COR-L47 (cell line): ENCODE results near the gene MS4A13.
"Not testable (repeated sequence)": the region's sequence is repeated elsewhere in the genome, so short reads cannot be mapped to it uniquely, and the experiment has no call there.

ENCODE experiments used
- DNase-seq: peaks from one replicate; lab custom pipeline; 2025; lab: John Stamatoyannopoulos, UW

MS4A13 gene

DNA sequence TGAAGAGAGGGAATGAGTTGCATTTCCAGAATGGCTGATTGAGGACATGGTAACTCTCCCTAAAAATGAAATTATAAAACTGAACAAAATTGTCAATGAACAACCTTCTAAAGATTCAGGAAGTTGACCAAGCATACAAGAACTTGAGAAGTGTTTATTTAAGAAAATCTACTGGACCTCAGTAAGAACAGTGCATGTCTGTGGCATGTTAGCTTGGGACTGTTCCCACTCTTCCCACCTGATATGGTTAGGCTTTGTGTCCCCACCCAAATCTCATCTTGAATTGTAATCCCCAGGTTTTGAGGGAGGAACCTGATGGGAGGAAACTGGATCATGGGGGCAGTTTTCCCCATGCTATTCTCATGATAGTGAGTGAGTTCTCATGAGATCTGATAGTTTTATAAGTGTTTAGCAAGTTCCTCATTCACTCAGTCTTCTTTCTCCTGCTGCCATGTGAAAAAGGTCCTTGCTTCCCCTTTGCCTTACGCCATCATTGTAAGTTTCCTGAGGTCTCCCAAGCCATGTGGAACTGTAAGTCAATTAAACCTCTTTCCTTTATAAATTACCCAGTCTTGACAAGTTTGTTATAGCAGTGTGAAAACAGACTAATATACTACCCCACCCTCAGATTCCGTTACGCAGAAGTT, 15.4 kb downstream of the MS4A13 start:
- DNase-seq, result no peak

DNA sequence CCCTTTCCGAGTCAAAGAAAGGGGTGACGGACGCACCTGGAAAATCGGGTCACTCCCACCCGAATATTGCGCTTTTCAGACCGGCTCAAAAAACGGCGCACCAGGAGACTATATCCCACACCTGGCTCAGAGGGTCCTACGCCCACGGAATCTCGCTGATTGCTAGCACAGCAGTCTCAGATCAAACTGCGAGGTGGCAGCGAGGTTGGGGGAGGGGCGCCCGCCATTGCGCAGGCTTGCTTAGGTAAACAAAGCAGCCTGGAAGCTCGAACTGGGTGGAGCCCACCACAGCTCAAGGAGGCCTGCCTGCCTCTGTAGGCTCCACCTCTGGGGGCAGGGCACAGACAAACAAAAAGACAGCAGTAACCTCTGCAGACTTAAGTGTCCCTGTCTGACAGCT, 17.2 kb downstream of the MS4A13 start:
- not testable (repeated sequence) for DNase-seq

DNA sequence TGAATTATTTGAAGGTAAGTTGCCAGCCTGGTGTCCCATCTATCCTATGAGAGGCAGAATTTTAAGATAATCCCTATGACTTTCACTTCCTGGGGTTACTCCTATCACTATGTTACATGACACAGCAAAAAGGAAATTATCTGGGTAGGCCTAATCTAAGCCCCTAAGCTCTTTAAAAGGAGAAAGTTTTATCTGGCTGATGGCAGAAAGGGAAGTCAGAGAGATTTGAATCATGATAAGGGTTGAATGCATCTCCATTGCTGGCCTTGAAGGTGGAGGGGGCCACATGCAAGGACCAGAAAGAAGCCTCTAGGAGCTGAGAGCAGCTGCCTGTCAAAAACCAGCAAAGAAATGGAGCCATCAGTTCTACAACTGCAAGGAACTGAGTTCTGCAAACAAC, 23.4 kb downstream of the MS4A13 start:
- not testable (repeated sequence) for DNase-seq

DNA sequence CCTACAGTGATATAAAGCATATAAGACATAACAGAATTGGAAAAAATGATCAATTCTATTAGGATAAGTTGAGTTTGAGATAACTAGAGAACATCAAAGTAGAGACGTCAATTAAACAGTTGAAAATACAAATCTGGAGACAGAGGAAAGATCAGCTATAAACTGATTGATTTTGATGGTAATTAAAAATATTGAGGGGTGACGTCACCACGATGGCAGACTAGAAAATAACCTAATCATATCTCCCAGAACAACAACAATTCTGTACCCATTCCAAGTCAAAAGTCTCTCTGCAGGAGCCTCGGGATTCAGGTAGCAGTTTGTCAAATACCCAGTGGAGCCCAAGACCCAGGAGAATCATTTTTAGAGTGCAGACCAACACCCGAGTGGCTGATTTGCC, 28.9 kb downstream of the MS4A13 start:
- no peak for DNase-seq

DNA sequence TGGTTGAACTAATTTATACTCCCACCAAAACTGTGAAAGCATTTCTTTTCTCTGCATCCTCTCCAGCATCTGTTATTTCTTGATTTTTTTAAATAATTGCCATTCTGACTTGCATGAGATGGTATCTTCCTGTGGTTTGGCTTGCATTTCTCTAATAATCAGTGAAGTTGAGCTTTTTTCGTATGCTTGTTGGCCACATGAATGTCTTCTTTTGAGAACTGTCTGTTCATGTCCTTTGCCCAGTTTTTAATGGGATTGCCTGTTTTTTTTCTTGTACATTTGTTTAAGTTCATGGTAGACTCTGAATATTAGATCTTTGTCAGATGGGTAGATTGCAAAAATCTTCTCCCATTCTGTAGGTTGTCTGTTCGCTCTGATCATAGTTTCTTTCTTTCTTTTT, 46.1 kb downstream of the MS4A13 start:
- DNase-seq, result no peak

DNA sequence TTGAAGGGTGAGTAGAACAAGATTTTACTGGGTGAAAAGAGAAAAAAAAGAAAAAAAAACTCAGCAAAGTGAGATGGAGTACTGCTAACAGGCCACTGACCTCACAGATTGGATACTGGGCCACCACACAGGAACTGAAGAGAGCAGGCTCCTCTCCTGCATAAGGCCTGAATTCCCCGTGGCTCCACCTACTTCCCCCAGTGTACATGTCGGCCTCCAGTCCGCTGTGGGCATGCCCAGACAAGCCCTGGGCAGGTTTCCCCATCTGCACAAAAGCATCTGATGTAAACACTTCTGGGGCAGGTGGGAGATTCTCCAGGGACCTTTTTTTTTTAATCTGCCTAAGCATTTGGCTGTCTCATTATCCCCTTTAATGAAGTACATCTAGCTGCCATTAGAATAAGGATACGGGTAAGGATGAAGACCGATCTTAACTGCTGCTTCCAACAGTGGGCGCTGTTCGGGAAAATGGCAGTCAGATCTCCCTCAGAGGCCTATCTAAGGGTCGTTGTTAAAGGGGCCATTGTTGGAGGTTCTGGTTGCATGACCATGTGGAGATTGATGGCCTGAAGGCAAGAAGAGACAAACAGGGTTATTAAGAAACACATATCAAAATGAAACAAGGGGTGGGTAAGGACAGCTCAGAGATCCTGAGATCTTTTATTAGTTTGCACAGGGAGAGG, 48.5 kb downstream of the MS4A13 start:
- DNase-seq, result no peak

DNA sequence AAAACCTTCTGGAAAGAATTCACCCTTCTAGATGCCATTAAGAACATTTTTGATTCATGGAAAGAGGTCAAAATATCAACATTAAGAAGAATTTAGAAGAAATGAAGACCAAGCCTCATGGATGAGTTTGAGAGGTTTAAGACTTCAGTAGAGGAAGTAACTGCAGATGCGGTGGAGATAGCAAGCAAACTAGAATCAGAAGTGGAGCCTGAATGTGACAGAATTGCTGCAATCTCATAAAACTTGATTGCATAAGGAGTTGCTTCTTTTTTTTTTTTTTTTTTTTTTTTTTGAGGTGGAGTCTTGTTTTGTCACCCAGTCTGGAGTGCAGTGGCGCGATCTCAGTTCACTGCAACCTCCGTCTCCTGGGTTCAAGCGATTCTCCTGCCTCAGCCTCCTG, 51.6 kb downstream of the MS4A13 start:
- no peak for DNase-seq

DNA sequence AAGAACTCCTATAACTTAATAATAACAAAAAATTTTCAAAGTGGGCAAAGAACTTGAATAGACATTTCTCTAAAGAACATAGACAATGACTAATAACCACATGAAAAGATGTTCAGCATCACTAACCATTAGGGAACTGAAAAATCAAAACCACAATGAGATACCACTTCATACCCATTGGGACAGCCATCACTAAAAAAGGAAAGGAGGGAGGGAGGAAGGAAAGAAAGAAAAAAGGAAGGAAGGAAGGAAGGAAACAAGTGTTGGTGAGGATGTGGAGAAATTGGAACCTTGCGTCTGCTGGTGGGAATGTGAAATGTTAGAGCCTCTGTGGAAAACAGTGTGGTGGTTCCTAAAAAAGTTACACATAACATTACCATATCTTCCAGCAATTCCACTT, 55.8 kb downstream of the MS4A13 start:
- DNase-seq, result no peak

DNA sequence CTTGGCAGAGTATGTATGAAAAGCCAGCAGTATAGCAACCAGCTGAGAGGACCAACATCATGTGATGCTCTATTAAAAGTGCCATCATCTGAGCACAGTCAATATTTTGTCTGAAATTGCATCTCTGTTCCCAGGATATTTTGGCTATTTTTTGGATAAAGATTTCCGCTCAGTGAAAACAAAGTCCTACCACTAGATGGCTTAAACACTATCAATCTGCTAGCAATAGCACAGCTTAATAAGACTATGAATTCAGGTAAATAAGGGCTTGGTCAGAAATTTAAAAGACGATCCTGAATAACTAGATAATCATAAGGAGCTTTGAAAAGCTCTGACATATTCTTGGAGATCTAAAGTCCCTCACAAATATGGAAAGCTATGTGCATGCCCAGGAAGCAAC, 74.4 kb downstream of the MS4A13 start:
- DNase-seq, result no peak
